SK-N-MC (cell line): Measurements from ENCODE around the gene CNTN2.

Experiments used
- DNase-seq: peaks from one replicate; pipeline ENCODE4 v3.0.0-alpha.2; 2011; ENCODE audit warnings: low read depth, low spot score
- H3K27ac ChIP-seq: fragments of 200-600 bp; sonication (generic); 2 replicates; pipeline ENCODE4 v1.5.1; 2016; ENCODE audit warnings: mixed run types
- H3K36me3 ChIP-seq: fragments of 200-600 bp; sonication (generic); 2 replicates; pipeline ENCODE4 v1.6.1; 2017; ENCODE audit warnings: antibody characterized with exemption, low read length, mixed read lengths; ENCODE audit not compliant: insufficient read depth
- H3K4me3 ChIP-seq: fragments of 200-600 bp; sonication (generic); 2 replicates; pipeline ENCODE4 v1.5.1; 2016
- H3K9ac ChIP-seq: fragments of 200-600 bp; sonication (generic); 2 replicates; pipeline ENCODE4 v1.8.0; 2017; ENCODE audit warnings: mixed run types, mixed read lengths; ENCODE audit not compliant: insufficient read length
- H3K9me3 ChIP-seq: fragments of 200-600 bp; sonication (generic); 2 replicates; pipeline ENCODE4 v1.6.1; 2017; ENCODE audit warnings: low read depth, mild to moderate bottlenecking, antibody characterized with exemption, low read length, moderate library complexity, mixed read lengths
- EZH2 ChIP-seq: fragments of 200-600 bp; sonication (generic); IDR thresholded peaks from one replicate; pipeline ENCODE4 v1.6.1; 2017; ENCODE audit warnings: antibody characterized with exemption
- FOXP2 ChIP-seq: optimal IDR thresholded peaks from 2 replicates; pipeline ENCODE3; 2011; ENCODE audit warnings: mild to moderate bottlenecking, moderate library complexity; ENCODE audit not compliant: insufficient read depth; ENCODE audit errors: extremely low read length, control extremely low read depth
- POLR2AphosphoS5 ChIP-seq: IDR thresholded peaks from 2 replicates; pipeline ENCODE4 v1.6.1; 2012; ENCODE audit warnings: mild to moderate bottlenecking, low read depth, low read length, borderline replicate concordance

CNTN2 gene

DNA sequence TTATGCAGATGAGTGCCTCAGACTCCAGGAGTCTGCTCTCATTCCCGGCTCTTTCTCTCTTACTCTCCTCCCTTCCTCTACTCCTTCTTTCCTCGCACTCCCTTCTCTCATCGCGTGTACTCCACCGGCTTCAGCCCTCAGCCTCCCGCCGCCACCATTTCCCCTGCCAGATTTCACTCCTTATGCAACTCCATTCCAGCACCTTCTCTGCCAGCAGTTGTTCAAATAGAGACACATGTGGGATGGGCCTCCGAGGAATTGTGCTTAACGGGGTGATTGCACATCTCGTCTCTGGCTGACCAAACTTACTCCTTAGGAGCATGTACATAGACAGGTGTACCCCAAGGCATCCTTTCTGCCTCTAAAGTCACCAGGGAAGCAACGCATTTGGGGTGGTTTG, 2.1 kb downstream of the CNTN2 start:
- TF ChIP-seq FOXP2 (no peak), EZH2 (no peak), POLR2AphosphoS5 (no peak)
- no peaks in the 10 kb centered on the region for H3K9me3 ChIP-seq
- no peaks in the 10 kb centered on the region for H3K36me3 ChIP-seq
- DNase-seq = no peak
- no peak overlapping the region for H3K27ac ChIP-seq
- H3K4me3 ChIP-seq = no peak overlapping the region
- H3K9ac ChIP-seq = no peak overlapping the region

GRCh38 chr1:205046870-205047269, 3.9 kb downstream of the CNTN2 start:
- H3K9ac ChIP-seq = no peak overlapping the region
- DNase-seq = no peak
- H3K27ac ChIP-seq = no peak overlapping the region
- no peaks in the 10 kb centered on the region for H3K9me3 ChIP-seq
- no peak overlapping the region for H3K4me3 ChIP-seq
- H3K36me3 ChIP-seq = no peaks in the 10 kb centered on the region
- TF ChIP-seq POLR2AphosphoS5 = no peak
- TF ChIP-seq FOXP2 = no peak
- TF ChIP-seq EZH2 = no peak

- H3K9ac ChIP-seq = no peak overlapping the region
- no peak for TF ChIP-seq EZH2
- TF ChIP-seq FOXP2 = no peak
- TF ChIP-seq POLR2AphosphoS5 = no peak
- no peaks in the 10 kb centered on the region for H3K9me3 ChIP-seq
- DNase-seq = no peak
- no peaks in the 10 kb centered on the region for H3K36me3 ChIP-seq
- no peak overlapping the region for H3K4me3 ChIP-seq
- no peak overlapping the region for H3K27ac ChIP-seq
Measured at GRCh38 chr1:205047764-205048231, 4.8 kb downstream of the CNTN2 start.

GRCh38 chr1:205048382-205048781, 5.4 kb downstream of the CNTN2 start:
- no peaks in the 10 kb centered on the region for H3K36me3 ChIP-seq
- H3K4me3 ChIP-seq = no peak overlapping the region
- H3K9ac ChIP-seq = no peak overlapping the region
- H3K27ac ChIP-seq = no peak overlapping the region
- H3K9me3 ChIP-seq = no peaks in the 10 kb centered on the region
- no peak for DNase-seq
- TF ChIP-seq FOXP2 = no peak
- no peak for TF ChIP-seq POLR2AphosphoS5
- TF ChIP-seq EZH2 = no peak

DNA sequence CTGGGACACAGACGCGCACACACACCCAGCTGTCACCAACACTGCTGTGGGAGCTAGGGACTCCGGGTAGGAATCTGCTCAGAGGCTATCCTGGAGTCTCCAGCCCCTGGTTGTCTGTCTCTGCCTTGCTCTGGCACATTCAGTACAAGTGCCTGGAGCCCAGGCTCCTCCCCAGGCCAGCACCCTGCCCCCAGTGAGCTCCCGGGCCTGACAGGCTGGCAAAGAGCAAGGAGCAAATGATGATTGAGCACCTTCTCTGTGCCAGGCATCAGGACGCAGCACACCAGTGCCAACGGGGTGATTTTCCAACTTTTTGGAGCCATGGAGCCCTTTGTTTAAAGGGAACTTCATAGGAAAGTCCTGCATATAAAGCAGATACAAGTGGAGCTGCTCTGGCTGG, 6.5 kb downstream of the CNTN2 start:
- TF ChIP-seq EZH2 (no peak), POLR2AphosphoS5 (no peak), FOXP2 (no peak)
- no peaks in the 10 kb centered on the region for H3K36me3 ChIP-seq
- H3K27ac ChIP-seq = no peak overlapping the region
- no peaks in the 10 kb centered on the region for H3K9me3 ChIP-seq
- no peak overlapping the region for H3K4me3 ChIP-seq
- no peak overlapping the region for H3K9ac ChIP-seq
- DNase-seq = no peak

DNA sequence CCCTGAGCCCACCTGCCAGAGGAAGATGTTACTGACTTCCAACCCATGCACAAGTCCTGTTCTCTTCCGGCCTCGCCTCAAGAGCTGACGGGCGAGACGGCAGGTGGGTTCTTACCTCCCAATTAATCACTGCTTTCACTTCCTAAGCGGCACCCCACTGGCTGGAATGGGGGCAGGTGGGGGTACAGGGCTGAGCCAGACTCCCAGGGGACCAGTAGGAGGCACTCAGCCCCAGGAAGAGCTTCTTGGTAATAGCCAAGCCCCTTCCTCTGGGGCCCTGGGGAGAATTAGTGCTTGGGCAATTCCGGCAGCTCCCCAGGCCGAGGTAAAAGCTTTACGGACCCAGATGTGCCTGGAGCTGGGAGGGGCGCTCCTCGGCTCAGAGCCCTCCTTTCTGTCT, 9.7 kb downstream of the CNTN2 start:
- Histone ChIP-seq H3K27ac (no peak overlapping the region), H3K9me3 (no peaks in the 10 kb centered on the region), H3K36me3 (no peaks in the 10 kb centered on the region), H3K4me3 (no peak overlapping the region), H3K9ac (no peak overlapping the region)
- no peak for TF ChIP-seq EZH2
- no peak for TF ChIP-seq FOXP2
- TF ChIP-seq POLR2AphosphoS5 = no peak
- no peak for DNase-seq

DNA sequence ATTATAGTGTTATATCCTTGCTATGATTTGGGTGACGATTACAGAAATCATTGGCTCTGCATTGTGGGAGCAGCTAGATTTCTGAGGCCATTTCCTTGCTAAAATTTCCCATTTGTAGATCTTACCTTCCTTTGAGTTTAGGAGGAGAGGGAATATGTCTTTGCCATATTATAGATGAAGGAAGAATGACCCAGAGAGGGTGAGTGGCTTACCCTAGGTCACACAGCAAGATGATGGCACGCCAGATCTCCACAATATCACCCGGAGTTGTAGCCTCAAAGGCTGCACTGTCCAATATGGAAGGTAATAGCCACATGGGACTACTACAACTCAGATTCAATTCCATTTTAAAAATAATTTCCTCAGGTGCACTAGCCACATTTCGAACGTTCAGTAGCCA, 10.3 kb downstream of the CNTN2 start:
- Histone ChIP-seq H3K9ac (no peak overlapping the region), H3K9me3 (no peaks in the 10 kb centered on the region), H3K36me3 (no peaks in the 10 kb centered on the region), H3K4me3 (no peak overlapping the region), H3K27ac (no peak overlapping the region)
- DNase-seq = no peak
- TF ChIP-seq EZH2 (no peak), POLR2AphosphoS5 (no peak), FOXP2 (no peak)

DNA sequence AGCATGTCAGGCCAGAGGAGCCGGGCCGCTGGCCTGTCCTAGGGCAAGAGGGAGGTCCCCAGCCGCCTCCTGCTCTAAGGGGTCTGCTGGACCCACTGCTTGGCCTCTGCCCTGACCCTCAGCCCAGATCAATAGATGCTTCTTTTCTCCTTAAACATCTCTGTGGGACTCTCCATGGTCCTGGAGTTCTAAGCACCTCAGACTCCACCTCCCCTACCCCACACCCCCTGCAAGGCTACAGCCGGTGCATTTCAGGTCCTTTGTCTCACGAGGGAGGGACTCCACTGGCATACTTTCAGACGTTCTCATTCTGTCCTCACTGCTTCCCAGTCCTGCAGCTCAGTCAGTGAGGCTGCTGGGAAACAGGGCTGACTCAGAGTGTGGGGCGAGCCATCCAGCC, 11.0 kb downstream of the CNTN2 start:
- DNase-seq = no peak
- no peak overlapping the region for H3K27ac ChIP-seq
- TF ChIP-seq EZH2 = no peak
- no peak for TF ChIP-seq POLR2AphosphoS5
- no peak for TF ChIP-seq FOXP2
- no peak overlapping the region for H3K4me3 ChIP-seq
- no peak overlapping the region for H3K9ac ChIP-seq
- H3K9me3 ChIP-seq = no peaks in the 10 kb centered on the region
- no peaks in the 10 kb centered on the region for H3K36me3 ChIP-seq

GRCh38 chr1:205056188-205056611, 13.2 kb downstream of the CNTN2 start:
- DNase-seq = no peak
- Histone ChIP-seq H3K36me3 (no peaks in the 10 kb centered on the region), H3K4me3 (no peak overlapping the region), H3K9me3 (no peaks in the 10 kb centered on the region), H3K9ac (no peak overlapping the region), H3K27ac (no peak overlapping the region)
- TF ChIP-seq POLR2AphosphoS5 (no peak), FOXP2 (no peak), EZH2 (no peak)
